NCI-H446 treated with DMSO at 0.1 percent for 48 hours (cell line): ENCODE results near the gene SYNE3.
"Not testable (repeated sequence)": the region's sequence is repeated elsewhere in the genome, so short reads cannot be mapped to it uniquely, and the experiment has no call there.

Experiments
- DNase-seq: peaks from one replicate; lab custom pipeline; 2025; lab: John Stamatoyannopoulos, UW

SYNE3 gene

DNA sequence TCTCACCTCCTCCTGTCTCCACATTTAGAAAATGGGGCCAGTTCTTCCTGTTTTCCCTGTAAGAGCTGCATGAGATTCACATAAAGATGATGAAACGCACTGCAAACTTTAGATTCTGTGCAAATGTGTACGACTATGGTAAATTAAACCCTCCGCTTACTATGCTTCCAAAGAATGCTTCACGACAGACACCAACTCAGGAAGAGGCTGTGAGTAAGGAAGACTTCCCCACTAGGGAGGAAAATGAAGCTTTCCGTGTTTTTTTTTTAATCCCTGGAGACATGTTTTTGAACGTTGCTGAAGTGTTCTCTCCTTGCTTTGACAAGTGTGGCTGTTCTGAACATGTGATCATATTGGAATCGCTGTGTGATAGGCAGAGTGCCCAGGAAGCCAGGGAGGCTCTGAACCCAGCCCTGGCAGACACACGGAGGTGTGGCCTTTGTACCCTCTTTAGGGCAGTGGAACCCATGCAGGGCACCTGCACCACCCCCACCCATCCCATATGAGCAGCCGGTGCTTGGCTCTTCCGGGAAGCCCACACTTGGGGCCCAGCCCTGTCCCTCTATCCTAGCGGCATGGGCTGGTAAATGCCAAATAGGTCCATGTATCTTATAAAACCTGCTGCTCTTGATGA is 7.5 kb upstream of the SYNE3 start:
- DNase-seq: no peak

GRCh38 chr14:95523051-95523814 is 6.8 kb upstream of the SYNE3 start:
- no peak for DNase-seq

GRCh38 chr14:95522556-95522955 is 6.1 kb upstream of the SYNE3 start:
- no peak for DNase-seq

DNA sequence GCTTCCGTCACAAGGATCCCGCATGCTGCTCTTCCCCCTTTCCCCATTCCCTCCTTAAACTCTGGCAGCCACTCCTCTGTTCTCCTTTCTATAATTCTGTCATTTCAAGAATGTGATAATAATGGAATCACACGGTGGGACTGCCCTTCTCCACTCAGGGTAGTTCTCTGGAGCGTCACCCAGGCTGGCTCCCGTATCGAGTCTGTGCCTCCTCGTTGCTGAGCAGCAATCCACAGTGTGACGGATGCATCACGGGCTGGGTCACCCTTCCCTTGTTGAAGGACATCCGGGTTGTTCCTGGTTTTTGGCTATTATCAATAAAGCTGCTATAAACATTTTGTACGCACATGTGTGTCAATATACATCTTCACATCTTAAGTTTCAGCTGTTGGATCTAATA is 5.7 kb upstream of the SYNE3 start:
- no peak for DNase-seq

DNA sequence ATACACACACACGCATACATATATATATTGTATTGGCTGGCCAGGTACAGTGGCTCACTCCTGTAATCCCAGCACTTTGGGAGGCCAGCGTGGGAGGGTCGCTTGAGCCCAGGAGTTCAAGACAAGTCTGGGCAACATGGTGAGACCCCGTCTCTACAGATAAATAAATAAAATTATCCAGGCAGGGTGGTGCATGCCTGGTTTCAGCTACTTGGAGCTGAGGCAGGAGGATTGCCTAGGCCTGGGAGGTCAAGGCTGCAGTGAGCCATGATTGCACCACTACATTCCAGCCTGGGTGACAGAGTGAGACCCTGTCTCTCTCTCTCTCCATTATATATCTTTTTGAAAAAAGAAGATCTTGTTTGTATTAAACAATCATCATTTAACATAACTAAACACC is 4.6 kb upstream of the SYNE3 start:
- DNase-seq: no peak

DNA sequence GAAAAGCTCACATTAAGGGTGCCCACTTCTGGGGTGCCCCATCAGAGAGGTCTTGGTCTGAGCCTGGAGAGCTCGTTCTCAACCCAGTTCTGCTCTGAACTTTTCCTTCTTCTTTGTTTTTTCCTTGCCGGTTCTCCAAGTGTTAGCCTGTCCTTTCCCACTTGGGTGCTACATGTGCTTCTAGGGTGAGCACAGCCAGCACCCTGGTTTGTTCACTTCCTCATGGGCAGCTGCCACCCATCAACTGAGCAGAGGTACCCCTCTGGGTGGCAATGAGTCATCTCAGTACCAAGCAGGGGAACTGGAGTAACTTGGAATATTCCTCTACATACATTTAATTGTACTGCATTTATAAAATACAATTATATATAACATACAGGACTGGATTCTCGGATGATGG is 3.9 kb upstream of the SYNE3 start:
- DNase-seq: no peak

- DNase-seq: no peak
These were observed 3.2 kb upstream of the SYNE3 start for GRCh38 chr14:95519699-95520098.

DNA sequence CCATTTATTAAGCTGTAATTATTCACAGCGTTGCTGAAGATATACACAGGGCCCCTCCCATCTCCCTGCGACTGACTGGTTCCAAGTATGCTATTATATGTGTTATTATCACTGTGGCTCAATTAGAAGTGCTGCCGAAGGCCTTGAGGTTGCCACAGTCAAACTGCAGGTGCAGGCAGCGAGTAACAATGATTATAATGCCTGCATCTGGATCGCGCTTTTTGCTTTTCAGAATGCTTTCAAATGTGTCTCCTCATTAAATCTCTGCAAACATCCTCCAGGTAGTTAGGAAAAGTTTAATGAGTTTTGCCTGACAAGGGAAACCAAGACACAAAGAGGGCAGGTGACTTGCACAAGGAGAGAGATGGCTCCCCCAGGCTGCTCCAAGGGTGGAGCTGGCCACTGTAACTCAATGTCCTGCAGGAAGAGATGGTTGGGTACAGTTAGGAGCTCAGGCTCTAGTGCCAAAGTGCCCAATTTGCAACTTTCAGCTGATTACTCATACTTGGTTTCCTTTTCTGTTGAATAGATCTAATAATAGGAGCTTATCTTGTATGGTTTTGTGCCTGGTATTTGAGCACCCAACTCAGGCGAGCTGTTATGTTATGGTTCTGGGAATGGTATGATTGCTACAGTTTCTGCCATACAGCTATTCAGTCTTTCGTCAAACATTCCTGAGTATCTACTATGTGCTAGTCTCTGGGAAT is 1.7 kb upstream of the SYNE3 start:
- DNase-seq: no peak

- DNase-seq: no peak
These were observed 576 bp downstream of the SYNE3 start for GRCh38 chr14:95515596-95516552.

DNA sequence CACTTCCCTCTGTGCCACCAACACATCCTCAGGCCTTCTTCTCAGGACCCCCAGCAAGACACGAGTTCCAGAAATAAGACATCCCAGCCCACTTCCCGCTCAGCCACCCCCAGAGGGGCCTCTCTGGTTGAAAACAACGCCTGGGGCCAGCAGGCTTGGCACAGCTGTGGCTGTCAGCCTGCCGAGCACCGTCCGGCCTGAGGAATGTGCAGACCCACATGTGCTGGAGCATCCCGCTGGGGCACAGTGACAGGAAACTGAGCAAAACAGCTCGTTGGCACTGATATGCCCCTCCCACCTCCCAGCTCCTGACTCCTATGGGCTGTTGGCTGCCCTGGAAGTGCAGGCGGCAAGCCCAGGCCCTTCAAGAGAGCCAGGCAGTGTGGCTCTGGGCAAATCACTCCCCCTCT is 1.4 kb downstream of the SYNE3 start:
- DNase-seq: peak; percentile 40

GRCh38 chr14:95514131-95515079 is 2.0 kb downstream of the SYNE3 start:
- DNase-seq: no peak

DNA sequence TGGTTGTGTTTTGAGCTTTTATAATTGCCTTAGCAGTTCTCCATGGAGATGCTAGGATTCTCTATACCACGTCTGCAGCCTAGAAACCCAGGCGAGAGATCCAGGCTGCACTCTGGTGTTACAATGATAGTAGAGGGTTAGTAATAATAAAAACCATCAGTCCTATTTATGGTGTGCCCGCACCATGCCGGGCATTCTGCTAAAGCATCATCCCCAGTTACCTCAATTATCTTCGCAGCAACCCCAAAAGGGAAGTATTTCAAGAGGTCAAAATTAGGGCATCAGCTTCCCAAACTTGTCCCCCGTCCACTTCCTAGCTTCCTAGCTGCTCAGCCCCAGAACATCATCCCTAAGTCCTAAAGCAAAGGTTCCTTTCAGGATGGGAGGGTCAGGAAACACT is 3.2 kb downstream of the SYNE3 start:
- DNase-seq: no peak

- DNase-seq: no peak
These were observed 4.8 kb downstream of the SYNE3 start for GRCh38 chr14:95511687-95512086.

DNA sequence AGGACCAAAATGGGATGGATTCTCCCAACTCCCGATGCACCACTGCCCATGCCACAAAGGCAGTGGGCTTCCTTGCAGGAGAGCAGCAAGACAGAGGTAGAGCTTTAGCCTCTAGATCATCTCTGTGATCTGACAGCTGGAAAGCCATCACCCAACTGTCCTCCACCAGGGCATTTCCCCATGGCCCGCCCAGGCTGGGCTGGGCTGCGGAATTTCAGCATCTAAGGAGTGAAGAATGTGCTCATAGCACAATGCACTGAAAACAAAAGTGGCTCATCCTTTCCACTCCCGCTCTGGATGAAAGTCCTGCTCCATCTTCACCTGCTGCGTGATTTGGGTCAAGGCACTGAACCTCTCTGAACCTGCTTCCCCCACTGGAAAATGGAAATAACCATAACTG is 5.6 kb downstream of the SYNE3 start:
- DNase-seq: no peak

GRCh38 chr14:95510344-95510743 is 6.1 kb downstream of the SYNE3 start:
- not testable (repeated sequence) for DNase-seq

GRCh38 chr14:95509495-95509894 is 7.0 kb downstream of the SYNE3 start:
- DNase-seq: no peak

DNA sequence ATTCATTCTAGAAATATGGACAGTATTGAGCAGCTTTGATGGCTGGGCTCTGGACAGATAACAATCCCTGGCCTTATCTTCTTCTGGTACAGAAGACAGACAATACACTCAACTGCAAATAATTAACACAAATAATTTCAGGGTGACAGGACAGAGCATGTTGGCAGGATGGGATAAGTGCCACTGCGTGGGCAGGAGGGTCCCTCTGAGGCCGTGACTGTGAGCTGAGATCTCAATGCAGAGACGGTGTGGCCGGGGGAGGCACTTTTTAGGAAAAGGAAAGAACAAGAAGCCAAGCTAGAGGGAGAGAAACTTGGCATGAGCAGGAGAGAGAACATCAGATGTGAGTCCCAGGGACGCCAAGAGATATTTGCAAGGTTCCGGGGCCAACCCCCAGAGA is 8.1 kb downstream of the SYNE3 start:
- no peak for DNase-seq

- DNase-seq: peak; percentile 20
These were observed 8.7 kb downstream of the SYNE3 start for GRCh38 chr14:95507701-95508103.

DNA sequence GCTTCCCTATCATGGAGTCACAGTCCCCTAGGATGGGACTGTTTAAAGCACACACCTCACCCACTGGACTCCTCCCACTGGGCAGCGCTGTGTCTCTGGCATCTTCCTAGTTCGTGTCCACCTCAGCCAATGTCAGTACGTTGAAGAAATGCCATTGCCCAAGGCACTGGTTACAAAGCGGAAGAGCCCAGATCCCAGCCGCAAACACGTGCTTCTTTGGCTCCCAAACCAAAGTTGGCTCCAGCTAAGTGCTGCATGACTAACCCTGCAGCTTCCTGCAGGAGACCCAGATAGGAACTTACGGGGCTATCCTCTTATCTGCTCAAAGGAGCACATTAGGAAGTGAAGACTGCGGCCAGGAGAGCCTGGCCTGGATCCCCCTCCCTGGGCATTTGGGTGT is 9.3 kb downstream of the SYNE3 start:
- peak; percentile 44 for DNase-seq

DNA sequence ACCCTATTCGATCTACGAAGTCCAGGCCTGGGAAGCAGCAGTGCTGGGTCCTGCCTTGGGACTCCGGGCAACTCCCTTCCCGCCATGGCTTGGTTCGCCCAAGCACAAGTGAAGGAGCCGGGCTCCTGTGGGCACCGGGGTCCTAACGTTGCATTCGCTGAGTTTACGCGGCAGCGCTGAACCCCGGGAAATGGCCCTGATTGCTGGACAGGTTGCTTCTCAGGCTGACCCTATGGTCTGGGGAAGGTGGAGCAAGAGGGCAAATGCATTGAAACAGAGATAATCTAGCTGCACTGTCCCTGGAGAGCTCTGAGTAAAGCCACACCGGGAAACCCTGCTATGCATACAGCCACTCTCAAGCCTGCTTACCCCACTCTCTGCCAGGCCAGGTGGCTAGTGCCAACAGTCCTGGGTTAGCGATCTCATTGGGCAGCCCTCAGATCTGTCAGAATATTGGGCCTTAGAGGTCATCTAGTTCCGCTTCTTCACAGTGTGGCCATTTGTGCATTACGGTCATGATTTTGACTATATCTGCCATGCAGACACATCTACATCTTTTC is 11.3 kb downstream of the SYNE3 start:
- no peak for DNase-seq
